HepG2 (cell line): ENCODE results near the gene POGLUT2. TPM values are rescaled to one million over a fixed set of nuclear protein-coding genes. Genes with fewer than 3 reads are reported as not detected.

Experiments used
- AGO2 ChIP-seq: fragments of 200-400 bp; formaldehyde crosslinking; optimal IDR thresholded peaks from 2 replicates; pipeline ENCODE3; 2017; ENCODE audit warnings: mild to moderate bottlenecking, low read depth, low read length, moderate library complexity
- MIER3 ChIP-seq: IDR thresholded peaks from 2 replicates; pipeline ENCODE4 v1.6.1; 2016; ENCODE audit warnings: missing compliant biosample characterization, borderline replicate concordance
- SMARCC2 ChIP-seq: fragments of 450-650 bp; IDR thresholded peaks from 2 replicates; pipeline ENCODE4 v1.6.1; 2017; ENCODE audit warnings: antibody characterized with exemption, mild to moderate bottlenecking
- STAG1 ChIP-seq: sonication (generic); formaldehyde crosslinking; IDR thresholded peaks from 2 replicates; pipeline ENCODE4 v1.4.0; 2020; ENCODE audit warnings: missing genetic modification reagents
- ZEB1 ChIP-seq: IDR thresholded peaks from 2 replicates; pipeline ENCODE4 v1.6.1; 2012; ENCODE audit warnings: mild to moderate bottlenecking, low read depth, inconsistent platforms; ENCODE audit not compliant: insufficient replicate concordance
- ZNF343 ChIP-seq: sonication (generic); formaldehyde crosslinking; IDR thresholded peaks from 2 replicates; pipeline ENCODE4 v1.4.0; 2020; ENCODE audit warnings: mild to moderate bottlenecking, missing genetic modification reagents
- ZNF546 ChIP-seq: sonication (generic); formaldehyde crosslinking; conservative IDR thresholded peaks from 2 replicates; pipeline ENCODE4 v1.8.1; 2023; ENCODE audit warnings: mild to moderate bottlenecking, missing genetic modification reagents
- ZNF577 ChIP-seq: sonication (generic); formaldehyde crosslinking; IDR thresholded peaks from 2 replicates; pipeline ENCODE4 v1.4.0; 2020; ENCODE audit warnings: mild to moderate bottlenecking, low read depth, missing genetic modification reagents, borderline replicate concordance
- polyA plus RNA-seq, 8 experiments: library from polyadenylated mRNA; depleted of rRNA in 3 of 8; stranded (reverse) in 7 of 8; unstranded in 1 of 8; fragments of >200 nt; fragmentation: Illumina TruSeq in 4 of 8; extraction: Trizol in 4 of 8; gene quantifications; 2 replicates each; pipeline versions ENCODE4 v1.2.1 to v1.2.3, GENCODE V29; 2011 to 2016; ENCODE audit warnings: low read depth in 4 of 8, missing spikeins in 1 of 8, mixed read lengths in 1 of 8; ENCODE audit not compliant: insufficient read depth in 1 of 8
- total RNA-seq, 5 experiments: library from RNA; depleted of rRNA; stranded (reverse); fragments of >200 nt; fragmentation: Illumina TruSeq; extraction: Trizol; gene quantifications; 2 replicates each; pipeline ENCODE4 v1.2.3, GENCODE V29; 2016; ENCODE audit warnings: low read depth in 1 of 5
- TF ChIP-seq, protein P1 (sequence below): sonication (generic); formaldehyde crosslinking; IDR thresholded peaks from 2 replicates; pipeline ENCODE4 v1.8.0; 2022; ENCODE audit warnings: low read depth, missing genetic modification reagents
- TF ChIP-seq, protein P2 (sequence below): sonication (generic); formaldehyde crosslinking; IDR thresholded peaks from 2 replicates; pipeline ENCODE4 v1.5.0; 2020; ENCODE audit warnings: mild to moderate bottlenecking, missing genetic modification reagents, borderline replicate concordance
- TF ChIP-seq, protein P3 (sequence below): sonication (generic); formaldehyde crosslinking; IDR thresholded peaks from 2 replicates; pipeline ENCODE4 v1.9.0; 2022; ENCODE audit warnings: low read depth, missing genetic modification reagents
- TF ChIP-seq, protein P4 (sequence below): IDR thresholded peaks from 2 replicates; pipeline ENCODE4 v1.6.1; 2016
- TF ChIP-seq, protein P5 (sequence below): IDR thresholded peaks from 2 replicates; pipeline ENCODE4 v1.6.1; 2012; ENCODE audit warnings: inconsistent platforms
- TF ChIP-seq, protein P6 (sequence below): IDR thresholded peaks from 2 replicates; pipeline ENCODE4 v1.6.1; 2016

Gene POGLUT2
- total and polyA plus RNA-seq, 2 of the 13 experiments (the other 11 are each of a cell fraction or from before 2014, with no cell fraction given): 18.0 to 26.1 TPM

DNA sequence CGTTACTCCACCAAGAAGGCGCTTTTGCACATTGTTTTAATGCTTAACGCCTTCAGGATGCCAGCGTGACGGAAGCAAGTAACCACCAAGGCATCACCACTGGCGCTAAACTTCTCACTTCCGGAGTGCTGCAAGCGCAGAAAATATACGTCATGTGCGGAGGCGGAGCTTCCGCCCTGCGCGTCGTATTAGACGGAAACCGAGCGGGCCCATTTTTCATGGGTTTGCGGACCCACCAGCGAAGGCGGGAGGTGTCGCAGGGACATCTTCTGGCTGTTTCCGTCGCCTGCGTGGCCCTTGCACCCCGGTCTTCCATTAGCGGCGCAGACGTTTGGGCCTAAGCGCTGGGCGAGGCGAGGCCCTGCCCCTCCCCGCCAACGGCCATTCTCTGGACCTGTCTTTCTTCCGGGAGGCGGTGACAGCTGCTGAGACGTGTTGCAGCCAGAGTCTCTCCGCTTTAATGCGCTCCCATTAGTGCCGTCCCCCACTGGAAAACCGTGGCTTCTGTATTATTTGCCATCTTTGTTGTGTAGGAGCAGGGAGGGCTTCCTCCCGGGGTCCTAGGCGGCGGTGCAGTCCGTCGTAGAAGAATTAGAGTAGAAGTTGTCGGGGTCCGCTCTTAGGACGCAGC, 47.0 kb upstream of the POGLUT2 start, which contains the start of gene ERCC5 (continued):
- TF ChIP-seq, protein P1, sequence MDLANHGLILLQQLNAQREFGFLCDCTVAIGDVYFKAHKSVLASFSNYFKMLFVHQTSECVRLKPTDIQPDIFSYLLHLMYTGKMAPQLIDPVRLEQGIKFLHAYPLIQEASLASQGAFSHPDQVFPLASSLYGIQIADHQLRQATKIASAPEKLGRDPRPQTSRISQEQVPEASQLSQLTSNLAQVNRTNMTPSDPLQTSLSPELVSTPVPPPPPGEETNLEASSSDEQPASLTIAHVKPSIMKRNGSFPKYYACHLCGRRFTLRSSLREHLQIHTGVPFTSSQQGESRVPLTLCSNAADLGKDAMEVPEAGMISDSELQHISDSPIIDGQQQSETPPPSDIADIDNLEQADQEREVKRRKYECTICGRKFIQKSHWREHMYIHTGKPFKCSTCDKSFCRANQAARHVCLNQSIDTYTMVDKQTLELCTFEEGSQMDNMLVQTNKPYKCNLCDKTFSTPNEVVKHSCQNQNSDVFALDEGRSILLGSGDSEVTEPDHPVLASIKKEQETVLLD: peak; percentile 72
- TF ChIP-seq, protein P2, sequence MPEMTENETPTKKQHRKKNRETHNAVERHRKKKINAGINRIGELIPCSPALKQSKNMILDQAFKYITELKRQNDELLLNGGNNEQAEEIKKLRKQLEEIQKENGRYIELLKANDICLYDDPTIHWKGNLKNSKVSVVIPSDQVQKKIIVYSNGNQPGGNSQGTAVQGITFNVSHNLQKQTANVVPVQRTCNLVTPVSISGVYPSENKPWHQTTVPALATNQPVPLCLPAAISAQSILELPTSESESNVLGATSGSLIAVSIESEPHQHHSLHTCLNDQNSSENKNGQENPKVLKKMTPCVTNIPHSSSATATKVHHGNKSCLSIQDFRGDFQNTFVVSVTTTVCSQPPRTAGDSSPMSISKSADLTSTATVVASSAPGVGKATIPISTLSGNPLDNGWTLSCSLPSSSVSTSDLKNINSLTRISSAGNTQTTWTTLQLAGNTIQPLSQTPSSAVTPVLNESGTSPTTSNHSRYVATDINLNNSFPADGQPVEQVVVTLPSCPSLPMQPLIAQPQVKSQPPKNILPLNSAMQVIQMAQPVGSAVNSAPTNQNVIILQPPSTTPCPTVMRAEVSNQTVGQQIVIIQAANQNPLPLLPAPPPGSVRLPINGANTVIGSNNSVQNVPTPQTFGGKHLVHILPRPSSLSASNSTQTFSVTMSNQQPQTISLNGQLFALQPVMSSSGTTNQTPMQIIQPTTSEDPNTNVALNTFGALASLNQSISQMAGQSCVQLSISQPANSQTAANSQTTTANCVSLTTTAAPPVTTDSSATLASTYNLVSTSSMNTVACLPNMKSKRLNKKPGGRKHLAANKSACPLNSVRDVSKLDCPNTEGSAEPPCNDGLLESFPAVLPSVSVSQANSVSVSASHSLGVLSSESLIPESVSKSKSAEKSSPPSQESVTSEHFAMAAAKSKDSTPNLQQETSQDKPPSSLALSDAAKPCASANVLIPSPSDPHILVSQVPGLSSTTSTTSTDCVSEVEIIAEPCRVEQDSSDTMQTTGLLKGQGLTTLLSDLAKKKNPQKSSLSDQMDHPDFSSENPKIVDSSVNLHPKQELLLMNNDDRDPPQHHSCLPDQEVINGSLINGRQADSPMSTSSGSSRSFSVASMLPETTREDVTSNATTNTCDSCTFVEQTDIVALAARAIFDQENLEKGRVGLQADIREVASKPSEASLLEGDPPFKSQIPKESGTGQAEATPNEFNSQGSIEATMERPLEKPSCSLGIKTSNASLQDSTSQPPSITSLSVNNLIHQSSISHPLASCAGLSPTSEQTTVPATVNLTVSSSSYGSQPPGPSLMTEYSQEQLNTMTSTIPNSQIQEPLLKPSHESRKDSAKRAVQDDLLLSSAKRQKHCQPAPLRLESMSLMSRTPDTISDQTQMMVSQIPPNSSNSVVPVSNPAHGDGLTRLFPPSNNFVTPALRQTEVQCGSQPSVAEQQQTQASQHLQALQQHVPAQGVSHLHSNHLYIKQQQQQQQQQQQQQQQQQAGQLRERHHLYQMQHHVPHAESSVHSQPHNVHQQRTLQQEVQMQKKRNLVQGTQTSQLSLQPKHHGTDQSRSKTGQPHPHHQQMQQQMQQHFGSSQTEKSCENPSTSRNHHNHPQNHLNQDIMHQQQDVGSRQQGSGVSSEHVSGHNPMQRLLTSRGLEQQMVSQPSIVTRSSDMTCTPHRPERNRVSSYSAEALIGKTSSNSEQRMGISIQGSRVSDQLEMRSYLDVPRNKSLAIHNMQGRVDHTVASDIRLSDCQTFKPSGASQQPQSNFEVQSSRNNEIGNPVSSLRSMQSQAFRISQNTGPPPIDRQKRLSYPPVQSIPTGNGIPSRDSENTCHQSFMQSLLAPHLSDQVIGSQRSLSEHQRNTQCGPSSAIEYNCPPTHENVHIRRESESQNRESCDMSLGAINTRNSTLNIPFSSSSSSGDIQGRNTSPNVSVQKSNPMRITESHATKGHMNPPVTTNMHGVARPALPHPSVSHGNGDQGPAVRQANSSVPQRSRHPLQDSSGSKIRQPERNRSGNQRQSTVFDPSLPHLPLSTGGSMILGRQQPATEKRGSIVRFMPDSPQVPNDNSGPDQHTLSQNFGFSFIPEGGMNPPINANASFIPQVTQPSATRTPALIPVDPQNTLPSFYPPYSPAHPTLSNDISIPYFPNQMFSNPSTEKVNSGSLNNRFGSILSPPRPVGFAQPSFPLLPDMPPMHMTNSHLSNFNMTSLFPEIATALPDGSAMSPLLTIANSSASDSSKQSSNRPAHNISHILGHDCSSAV (CRISPR knock-in tag): no peak
- TF ChIP-seq, protein P3, sequence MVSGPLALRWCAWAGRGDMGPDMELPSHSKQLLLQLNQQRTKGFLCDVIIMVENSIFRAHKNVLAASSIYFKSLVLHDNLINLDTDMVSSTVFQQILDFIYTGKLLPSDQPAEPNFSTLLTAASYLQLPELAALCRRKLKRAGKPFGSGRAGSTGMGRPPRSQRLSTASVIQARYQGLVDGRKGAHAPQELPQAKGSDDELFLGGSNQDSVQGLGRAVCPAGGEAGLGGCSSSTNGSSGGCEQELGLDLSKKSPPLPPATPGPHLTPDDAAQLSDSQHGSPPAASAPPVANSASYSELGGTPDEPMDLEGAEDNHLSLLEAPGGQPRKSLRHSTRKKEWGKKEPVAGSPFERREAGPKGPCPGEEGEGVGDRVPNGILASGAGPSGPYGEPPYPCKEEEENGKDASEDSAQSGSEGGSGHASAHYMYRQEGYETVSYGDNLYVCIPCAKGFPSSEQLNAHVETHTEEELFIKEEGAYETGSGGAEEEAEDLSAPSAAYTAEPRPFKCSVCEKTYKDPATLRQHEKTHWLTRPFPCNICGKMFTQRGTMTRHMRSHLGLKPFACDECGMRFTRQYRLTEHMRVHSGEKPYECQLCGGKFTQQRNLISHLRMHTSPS (CRISPR knock-in tag): no peak
- TF ChIP-seq, protein P4, sequence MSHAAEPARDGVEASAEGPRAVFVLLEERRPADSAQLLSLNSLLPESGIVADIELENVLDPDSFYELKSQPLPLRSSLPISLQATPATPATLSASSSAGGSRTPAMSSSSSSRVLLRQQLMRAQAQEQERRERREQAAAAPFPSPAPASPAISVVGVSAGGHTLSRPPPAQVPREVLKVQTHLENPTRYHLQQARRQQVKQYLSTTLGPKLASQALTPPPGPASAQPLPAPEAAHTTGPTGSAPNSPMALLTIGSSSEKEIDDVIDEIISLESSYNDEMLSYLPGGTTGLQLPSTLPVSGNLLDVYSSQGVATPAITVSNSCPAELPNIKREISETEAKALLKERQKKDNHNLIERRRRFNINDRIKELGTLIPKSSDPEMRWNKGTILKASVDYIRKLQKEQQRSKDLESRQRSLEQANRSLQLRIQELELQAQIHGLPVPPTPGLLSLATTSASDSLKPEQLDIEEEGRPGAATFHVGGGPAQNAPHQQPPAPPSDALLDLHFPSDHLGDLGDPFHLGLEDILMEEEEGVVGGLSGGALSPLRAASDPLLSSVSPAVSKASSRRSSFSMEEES (CRISPR knock-in tag): peak; percentile 51; the same call in 1 of the 2 replicates
- TF ChIP-seq, protein P5, sequence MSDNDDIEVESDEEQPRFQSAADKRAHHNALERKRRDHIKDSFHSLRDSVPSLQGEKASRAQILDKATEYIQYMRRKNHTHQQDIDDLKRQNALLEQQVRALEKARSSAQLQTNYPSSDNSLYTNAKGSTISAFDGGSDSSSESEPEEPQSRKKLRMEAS: peak; percentile 94
- TF ChIP-seq SMARCC2: no peak
- TF ChIP-seq, protein P6, sequence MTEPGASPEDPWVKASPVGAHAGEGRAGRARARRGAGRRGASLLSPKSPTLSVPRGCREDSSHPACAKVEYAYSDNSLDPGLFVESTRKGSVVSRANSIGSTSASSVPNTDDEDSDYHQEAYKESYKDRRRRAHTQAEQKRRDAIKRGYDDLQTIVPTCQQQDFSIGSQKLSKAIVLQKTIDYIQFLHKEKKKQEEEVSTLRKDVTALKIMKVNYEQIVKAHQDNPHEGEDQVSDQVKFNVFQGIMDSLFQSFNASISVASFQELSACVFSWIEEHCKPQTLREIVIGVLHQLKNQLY (CRISPR knock-in tag): 0 out of 2 replicates have a peak, but pooled peaks have one; percentile 26
- no peak for TF ChIP-seq ZNF577 (CRISPR knock-in tag)
- TF ChIP-seq ZEB1: peak; percentile 35
- TF ChIP-seq MIER3 (CRISPR knock-in tag): peak; percentile 84; the same call in 1 of the 2 replicates
- peak; percentile 42; the same call in 1 of the 2 replicates for TF ChIP-seq ZNF343
- TF ChIP-seq AGO2: no peak
- TF ChIP-seq STAG1 (CRISPR knock-in tag): peak; percentile 45
- TF ChIP-seq ZNF546 (CRISPR knock-in tag): no peak; the same call in 1 of the 2 replicates
